GM23338 (cell line): ENCODE data around the gene ACBD3. TPM values are rescaled to one million over a fixed set of nuclear protein-coding genes. Genes with fewer than 3 reads are reported as not detected.

ENCODE experiments used
- ATAC-seq: fragments of 200-7000 bp; cut with Tn5 transposase; 3 replicates; pipeline ENCODE4 v1.9.1; 2020
- DNase-seq: peaks from one replicate; pipeline ENCODE4 v3.0.0-alpha.2; 2015; ENCODE audit warnings: low spot score
- H2AFZ ChIP-seq: fragments of 200-600 bp; sonication (generic); 2 replicates; pipeline ENCODE4 v1.8.0; 2016; ENCODE audit warnings: antibody characterized with exemption, mild to moderate bottlenecking, moderate library complexity
- H3F3A ChIP-seq: fragments of 200-600 bp; sonication (generic); replicated peaks from 2 replicates; pipeline ENCODE4 v1.8.0; 2017; ENCODE audit warnings: antibody characterized with exemption, mixed run types, low read depth
- H3K27ac ChIP-seq: fragments of 200-600 bp; sonication (generic); 2 replicates; pipeline ENCODE4 v1.6.1; 2016; ENCODE audit warnings: low read depth
- H3K27me3 ChIP-seq: fragments of 200-600 bp; sonication (generic); 2 replicates; pipeline ENCODE4 v1.8.0; 2016; ENCODE audit warnings: mild to moderate bottlenecking, mixed run types, moderate library complexity; ENCODE audit not compliant: insufficient read depth
- H3K36me3 ChIP-seq: fragments of 200-600 bp; sonication (generic); 2 replicates; pipeline ENCODE4 v1.8.0; 2016; ENCODE audit warnings: mild to moderate bottlenecking; ENCODE audit not compliant: insufficient read depth
- H3K4me1 ChIP-seq: fragments of 200-600 bp; sonication (generic); 2 replicates; pipeline ENCODE4 v1.8.0; 2016; ENCODE audit warnings: mild to moderate bottlenecking, moderate library complexity; ENCODE audit not compliant: insufficient read depth
- H3K4me2 ChIP-seq: fragments of 200-600 bp; sonication (generic); 2 replicates; pipeline ENCODE4 v1.7.1; 2017; ENCODE audit warnings: mixed run types
- H3K4me3 ChIP-seq: fragments of 200-600 bp; sonication (generic); 2 replicates; pipeline ENCODE4 v1.6.1; 2016; ENCODE audit warnings: mixed run types
- H3K79me2 ChIP-seq: fragments of 200-600 bp; sonication (generic); replicated peaks from 2 replicates; pipeline ENCODE4 v1.8.0; 2017; ENCODE audit warnings: mild to moderate bottlenecking; ENCODE audit not compliant: insufficient read depth
- H3K9me2 ChIP-seq: fragments of 200-600 bp; sonication (generic); 2 replicates; pipeline ENCODE4 v1.8.0; 2017; ENCODE audit not compliant: insufficient read depth
- H4K20me1 ChIP-seq: fragments of 200-600 bp; sonication (generic); replicated peaks from 2 replicates; pipeline ENCODE4 v1.8.0; 2017; ENCODE audit warnings: mild to moderate bottlenecking; ENCODE audit not compliant: insufficient read depth
- H3K27ac Mint-ChIP-seq: 2 replicates; pipeline ENCODE4 v1.8.0; 2020; ENCODE audit warnings: inconsistent platforms, mild to moderate bottlenecking, moderate library complexity, mixed read lengths
- H3K27me3 Mint-ChIP-seq: 3 replicates; pipeline ENCODE4 v1.8.0; 2022; ENCODE audit warnings: low read depth, mild to moderate bottlenecking, moderate library complexity, mixed read lengths, inconsistent platforms; ENCODE audit not compliant: insufficient read depth, poor library complexity
- H3K36me3 Mint-ChIP-seq: 3 replicates; pipeline ENCODE4 v1.8.0; 2021; ENCODE audit warnings: low read depth, mild to moderate bottlenecking, inconsistent platforms, moderate library complexity, mixed read lengths
- H3K4me1 Mint-ChIP-seq: 3 replicates; pipeline ENCODE4 v1.8.0; 2020; ENCODE audit warnings: mild to moderate bottlenecking, inconsistent platforms, mixed read lengths
- H3K4me3 Mint-ChIP-seq: 3 replicates; pipeline ENCODE4 v1.8.0; 2021; ENCODE audit warnings: moderate library complexity, mild to moderate bottlenecking, inconsistent platforms, mixed read lengths
- H3K9me3 Mint-ChIP-seq: 3 replicates; pipeline ENCODE4 v1.8.0; 2020; ENCODE audit warnings: moderate library complexity, mild to moderate bottlenecking, inconsistent platforms, mixed read lengths
- CREB1 ChIP-seq: fragments of 250-450 bp; sonication (Bioruptor Pico); IDR thresholded peaks from 2 replicates; pipeline ENCODE4 v1.5.0; 2020; ENCODE audit warnings: low read depth, mild to moderate bottlenecking, moderate library complexity
- CTCF ChIP-seq, 2 experiments: fragments of 200-600 bp in 1 of 2; sonication (generic) in 1 of 2; conservative IDR thresholded peaks; 2 replicates each; pipeline versions ENCODE4 v1.5.1 to v1.6.1; 2016 to 2017; ENCODE audit warnings: antibody characterized with exemption in 2 of 2, low read depth in 2 of 2, mild to moderate bottlenecking in 2 of 2, moderate library complexity in 1 of 2
- ETS1 ChIP-seq: IDR thresholded peaks from 2 replicates; pipeline ENCODE4 v1.6.1; 2016; ENCODE audit warnings: antibody characterized with exemption
- EZH2 ChIP-seq: fragments of 200-600 bp; sonication (generic); IDR thresholded peaks from one replicate; pipeline ENCODE4 v1.8.0; 2017; ENCODE audit warnings: antibody characterized with exemption, mild to moderate bottlenecking, low read depth; ENCODE audit not compliant: unreplicated experiment
- EZH2phosphoT487 ChIP-seq: fragments of 200-600 bp; sonication (generic); IDR thresholded peaks from one replicate; pipeline ENCODE4 v1.8.1; 2018; ENCODE audit warnings: antibody characterized with exemption; ENCODE audit not compliant: unreplicated experiment
- JUNB ChIP-seq: IDR thresholded peaks from one replicate; pipeline ENCODE4 v1.6.1; 2016; ENCODE audit warnings: antibody characterized with exemption; ENCODE audit not compliant: unreplicated experiment
- NANOG ChIP-seq: IDR thresholded peaks from 2 replicates; pipeline ENCODE4 v1.6.1; 2016; ENCODE audit warnings: antibody characterized with exemption, borderline replicate concordance
- POLR2AphosphoS5 ChIP-seq: IDR thresholded peaks from 2 replicates; pipeline ENCODE4 v1.6.1; 2016; ENCODE audit warnings: antibody characterized with exemption, low read depth
- REST ChIP-seq: IDR thresholded peaks from one replicate; pipeline ENCODE4 v1.6.1; 2018; ENCODE audit warnings: antibody characterized with exemption; ENCODE audit not compliant: unreplicated experiment
- STAT1 ChIP-seq: IDR thresholded peaks from one replicate; pipeline ENCODE4 v1.6.1; 2016; ENCODE audit warnings: antibody characterized with exemption; ENCODE audit not compliant: unreplicated experiment
- ZNF114 ChIP-seq: fragments of 250-450 bp; sonication (Bioruptor Pico); IDR thresholded peaks from 2 replicates; pipeline ENCODE4 v1.5.0; 2020; ENCODE audit warnings: mild to moderate bottlenecking, moderate library complexity
- ZNF331 ChIP-seq: fragments of 250-450 bp; sonication (Bioruptor Pico); IDR thresholded peaks from 2 replicates; pipeline ENCODE4 v1.5.0; 2020; ENCODE audit warnings: low read depth, mild to moderate bottlenecking, moderate library complexity
- ZNF462 ChIP-seq: fragments of 250-450 bp; sonication (Bioruptor Pico); IDR thresholded peaks from 2 replicates; pipeline ENCODE4 v1.5.0; 2020; ENCODE audit warnings: mild to moderate bottlenecking, moderate library complexity
- polyA plus RNA-seq: library from polyadenylated mRNA; unstranded; fragments of >200 nt; fragmentation: Nextera tagmentation; extraction: Ambion mirVana; gene quantifications from 2 replicates; pipeline ENCODE4 v1.2.1, GENCODE V29; 2016
- total RNA-seq: library from RNA; depleted of rRNA; stranded (reverse); fragments of >200 nt; shearing (Covaris generic); gene quantifications from 2 replicates; pipeline ENCODE4 v1.2.3, GENCODE V29; 2014

The ACBD3 gene
- total and polyA plus RNA-seq, 2 experiments from 2014 or later, result 17.1 to 36.2 TPM

GRCh38 chr1:226132728-226133503 lies 53.6 kb downstream of the ACBD3 start:
- no peaks in the 10 kb centered on the region; the same call in 1 of the 2 replicates for H4K20me1 ChIP-seq
- Mint-ChIP-seq H3K27me3 (peaks cover 17% of the 10 kb centered on the region), H3K9me3 (peaks cover 4% of the 10 kb centered on the region; the same call in 2 of the 3 replicates), H3K36me3 (no peaks in the 10 kb centered on the region), H3K27ac (0 out of 2 replicates have a peak overlapping the region, but pooled peaks have one; percentile 18), H3K4me3 (no peak overlapping the region), H3K4me1 (peaks cover 33% of the 10 kb centered on the region)
- no peak overlapping the region for H3K4me3 ChIP-seq
- 0 out of 2 replicates have a peak, but pooled peaks cover 4% of the 10 kb centered on the region for H3F3A ChIP-seq
- peaks cover 8% of the 10 kb centered on the region for H3K4me1 ChIP-seq
- no peaks in the 10 kb centered on the region for H3K79me2 ChIP-seq
- no peak overlapping the region for H2AFZ ChIP-seq
- no peaks in the 10 kb centered on the region for H3K36me3 ChIP-seq
- H3K9me2 ChIP-seq, result no peaks in the 10 kb centered on the region
- TF ChIP-seq EZH2phosphoT487 (no peak), JUNB (no peak), ZNF462 (CRISPR knock-in tag) (no peak), CREB1 (CRISPR knock-in tag) (no peak), POLR2AphosphoS5 (no peak), EZH2 (no peak), ETS1 (no peak), NANOG (no peak), STAT1 (no peak), REST (no peak), CTCF (conservative IDR thresholded peaks at IDR 0.05; ENCODE audit: low read depth in 2 of 2) (no peak), ZNF331 (no peak), ZNF114 (CRISPR knock-in tag) (no peak)
- no peak for ATAC-seq
- H3K27ac ChIP-seq, result no peak overlapping the region
- H3K27me3 ChIP-seq, result no peaks in the 10 kb centered on the region
- no peak overlapping the region for H3K4me2 ChIP-seq
- DNase-seq, result no peak
